ENCODE measurements around the gene ARFGEF2.

DNA sequence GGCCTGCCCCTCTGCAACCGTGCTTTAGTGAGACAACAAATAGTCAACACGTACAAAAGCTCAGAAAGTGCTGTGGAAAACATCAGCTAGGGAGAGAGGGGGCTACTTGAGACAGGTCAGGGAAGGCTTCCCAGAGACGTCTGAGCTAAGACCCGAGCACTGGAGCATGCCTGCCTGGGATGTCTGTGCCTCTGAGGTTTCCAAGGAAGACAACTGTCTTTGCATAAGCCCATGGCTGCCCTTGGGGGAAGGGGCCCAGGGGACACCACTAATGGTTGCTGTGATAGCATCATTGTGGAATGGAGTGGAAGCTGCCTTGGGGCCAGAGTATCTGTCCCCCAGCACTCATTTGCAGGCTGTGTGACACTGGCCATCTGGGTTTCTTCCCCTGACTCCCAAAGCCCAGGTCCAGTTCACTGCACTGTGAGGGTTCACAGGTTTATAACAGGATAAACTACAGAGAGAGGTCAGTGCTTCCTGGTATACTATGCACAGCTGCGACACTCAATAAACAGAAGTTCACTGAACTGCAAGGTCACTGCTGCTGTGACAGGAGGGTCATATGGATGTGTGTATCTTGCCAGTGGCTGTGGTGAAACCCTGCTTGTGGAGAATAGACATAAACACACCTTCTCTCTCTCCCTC lies 1.5 kb upstream of the ARFGEF2 start:
- TF ChIP-seq CTCF (IDR thresholded peaks at IDR 0.05): peak in 1 of 3 donors; percentile 78
- TF ChIP-seq POLR2A (IDR thresholded peaks at IDR 0.05): no peak

Measured in lower leg skin (tissue), 3 donors.